ENCODE results near the gene PTPA. TPM values are rescaled to one million over a fixed set of nuclear protein-coding genes. Genes with fewer than 3 reads are reported as not detected.
A peak's percentile ranks its signal among the peaks of the same experiment; 100 is the strongest.

The PTPA gene
- total and polyA plus RNA-seq, 12 donors: 106 to 227 (median 186) TPM

DNA sequence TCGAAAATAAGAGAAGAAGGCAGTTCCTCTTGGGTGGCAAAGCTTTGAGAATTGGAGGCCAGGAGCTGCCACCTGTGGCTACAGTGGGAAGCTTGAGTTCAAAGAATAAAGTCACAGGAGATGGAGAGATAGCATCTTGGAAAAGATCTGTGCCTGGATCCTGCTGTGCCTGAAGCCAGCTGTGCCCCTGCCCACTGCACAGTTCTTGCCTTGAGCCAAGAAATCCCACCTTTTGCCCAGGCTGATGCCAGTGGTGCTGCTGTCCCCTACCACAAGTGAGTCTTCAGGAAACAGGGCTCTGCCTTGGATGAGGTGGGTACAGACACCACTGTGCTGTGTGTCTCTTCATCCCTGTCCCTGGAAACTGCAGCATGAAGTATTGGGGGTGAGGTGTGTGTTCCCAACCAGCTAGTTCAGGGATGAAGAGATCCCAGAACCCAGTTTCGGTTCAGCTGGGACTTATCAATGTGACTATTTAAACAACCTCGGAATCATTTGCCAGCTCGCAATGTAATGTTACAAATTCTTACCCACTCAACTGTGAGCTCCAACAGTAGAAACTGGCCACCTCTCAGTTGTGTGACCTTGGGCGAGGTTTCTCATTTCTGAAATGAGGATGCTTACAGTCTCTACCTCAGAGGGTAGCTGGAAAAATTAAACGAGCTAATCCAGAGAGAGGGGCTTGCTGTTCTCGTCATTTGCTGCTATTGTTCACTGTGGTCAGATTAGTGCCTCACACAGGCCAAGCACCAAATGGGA, 61.0 kb downstream of the PTPA start:
- no peak for ATAC-seq
- Histone ChIP-seq H3K27ac (peak overlapping the region in 6 of 10 donors; percentile 10 to 100 (median 98)), H3K9me3 (no peaks in the 10 kb centered on the region), H3K27me3 (peaks cover 0 to 6% (median 0%) of the 10 kb centered on the region in 7 donors), H3K4me3 (no peak overlapping the region), H3K4me1 (peaks cover 16 to 55% (median 37%) of the 10 kb centered on the region in 9 donors), H3K36me3 (peaks cover 0 to 6% (median 0%) of the 10 kb centered on the region in 9 donors)
- intact Hi-C loops (cut with DNase I): loop anchor here in 5 of 10 donors (5.0 to 10.0 kb wide), 6 partner anchors 213 to 440 kb away; no protein-coding TSS in a partner anchor
- WGBS, 2 donors: 71 to 77% methylated on average over 7 of the region's 7 CpGs
- no peak for DNase-seq
- TF ChIP-seq, protein P1, sequence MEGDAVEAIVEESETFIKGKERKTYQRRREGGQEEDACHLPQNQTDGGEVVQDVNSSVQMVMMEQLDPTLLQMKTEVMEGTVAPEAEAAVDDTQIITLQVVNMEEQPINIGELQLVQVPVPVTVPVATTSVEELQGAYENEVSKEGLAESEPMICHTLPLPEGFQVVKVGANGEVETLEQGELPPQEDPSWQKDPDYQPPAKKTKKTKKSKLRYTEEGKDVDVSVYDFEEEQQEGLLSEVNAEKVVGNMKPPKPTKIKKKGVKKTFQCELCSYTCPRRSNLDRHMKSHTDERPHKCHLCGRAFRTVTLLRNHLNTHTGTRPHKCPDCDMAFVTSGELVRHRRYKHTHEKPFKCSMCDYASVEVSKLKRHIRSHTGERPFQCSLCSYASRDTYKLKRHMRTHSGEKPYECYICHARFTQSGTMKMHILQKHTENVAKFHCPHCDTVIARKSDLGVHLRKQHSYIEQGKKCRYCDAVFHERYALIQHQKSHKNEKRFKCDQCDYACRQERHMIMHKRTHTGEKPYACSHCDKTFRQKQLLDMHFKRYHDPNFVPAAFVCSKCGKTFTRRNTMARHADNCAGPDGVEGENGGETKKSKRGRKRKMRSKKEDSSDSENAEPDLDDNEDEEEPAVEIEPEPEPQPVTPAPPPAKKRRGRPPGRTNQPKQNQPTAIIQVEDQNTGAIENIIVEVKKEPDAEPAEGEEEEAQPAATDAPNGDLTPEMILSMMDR (IDR thresholded peaks at IDR 0.05): no peak

DNA sequence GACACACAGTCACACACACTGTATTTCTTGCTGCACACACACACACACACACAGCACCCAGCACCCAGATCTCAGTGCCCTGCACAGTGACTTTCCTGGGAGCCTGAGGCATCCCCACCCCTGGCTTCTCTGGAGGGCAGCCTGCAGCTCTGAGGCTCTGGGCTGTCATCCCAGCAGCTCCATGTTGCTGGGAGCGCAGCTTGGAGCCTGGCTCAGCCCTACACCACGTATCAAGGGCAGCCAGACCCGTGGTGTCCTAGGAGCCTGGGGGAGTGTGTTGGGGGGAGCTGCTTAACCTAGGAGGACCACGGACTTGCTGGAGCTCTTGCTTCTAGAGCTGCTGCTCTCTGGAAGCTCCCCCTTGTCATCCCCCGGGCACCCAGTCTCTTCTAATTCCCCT, 61.6 kb downstream of the PTPA start:
- intact Hi-C loops (cut with DNase I): loop anchor here in 5 of 10 donors (5.0 to 10.0 kb wide), 6 partner anchors 212 to 439 kb away; no protein-coding TSS in a partner anchor

DNA sequence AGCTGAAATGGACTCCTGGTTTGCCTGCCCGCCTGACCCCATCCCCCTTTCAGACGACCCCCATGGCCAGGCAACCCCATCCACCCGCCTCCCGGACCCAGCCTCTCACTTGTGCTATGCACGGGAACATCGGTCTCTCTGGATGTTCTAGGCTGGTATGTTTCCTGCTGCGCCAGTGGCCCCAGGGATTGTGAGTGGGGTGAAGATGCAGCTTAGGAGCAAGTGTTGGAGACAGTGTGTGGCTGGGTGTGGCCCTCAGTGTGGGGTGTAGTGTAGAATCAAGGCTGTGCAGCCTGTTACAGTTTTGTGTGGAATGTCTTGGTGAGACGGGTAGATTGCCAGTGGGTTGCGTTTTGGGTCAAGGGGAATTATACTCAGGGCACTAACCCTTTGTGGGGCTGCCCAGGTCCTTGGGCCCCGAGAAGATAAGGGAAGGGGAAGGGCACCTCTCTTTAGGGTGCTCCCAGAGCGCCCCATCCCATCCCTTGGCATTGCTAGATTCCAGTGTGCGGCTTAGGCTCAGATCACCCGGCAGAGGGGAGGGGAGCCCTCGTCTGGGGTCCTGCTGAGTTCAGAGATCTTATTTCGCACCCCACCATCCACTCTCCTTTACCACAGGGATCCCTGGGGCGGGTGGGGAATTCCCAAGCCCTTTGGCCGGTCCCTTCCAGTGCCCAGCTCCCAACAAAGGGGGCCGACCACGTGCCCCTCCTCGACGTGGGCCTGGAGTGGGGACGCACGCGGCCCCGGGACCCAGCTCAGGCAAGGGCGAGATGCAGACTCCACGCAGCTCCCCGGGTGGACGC, 62.3 kb downstream of the PTPA start:
- Histone ChIP-seq H3K27ac (peak overlapping the region; percentile 96 to 100 (median 98)), H3K27me3 (peaks cover 0 to 6% (median 0%) of the 10 kb centered on the region in 7 donors), H3K4me3 (peak overlapping the region; percentile 60 to 100 (median 96)), H3K36me3 (peaks cover 0 to 6% (median 0%) of the 10 kb centered on the region in 9 donors), H3K4me1 (peaks cover 10 to 44% (median 29%) of the 10 kb centered on the region in 9 donors), H3K9me3 (no peaks in the 10 kb centered on the region)
- no peak for ATAC-seq
- WGBS, 2 donors: 24 to 27% methylated on average over 29 of the region's 29 CpGs
- DNase-seq: no peak
- TF ChIP-seq, protein P1 (IDR thresholded peaks at IDR 0.05): no peak
- intact Hi-C loops (cut with DNase I): loop anchor here in 9 of 10 donors (1.0 to 10.0 kb wide), 14 partner anchors 30 to 439 kb away; no protein-coding TSS in a partner anchor

More for the DNA sequence above, 61.6 kb downstream of the PTPA start:
- Histone ChIP-seq H3K36me3 (peaks cover 0 to 6% (median 0%) of the 10 kb centered on the region in 9 donors), H3K4me1 (peaks cover 10 to 48% (median 31%) of the 10 kb centered on the region in 9 donors), H3K9me3 (no peaks in the 10 kb centered on the region), H3K4me3 (no peak overlapping the region), H3K27me3 (peaks cover 0 to 6% (median 0%) of the 10 kb centered on the region in 7 donors), H3K27ac (peak overlapping the region in 8 of 10 donors; percentile 24 to 100 (median 98))
- peak in 1 of 2 donors; percentile 29 for DNase-seq
- WGBS, 2 donors: 42 to 43% methylated on average over 5 of the region's 5 CpGs
- TF ChIP-seq, protein P1 (IDR thresholded peaks at IDR 0.05): no peak
- no peak for ATAC-seq

Data from heart right ventricle (tissue), 16 donors.